ENCODE results near the gene PGAM2. TPM values are rescaled to one million over a fixed set of nuclear protein-coding genes. Genes with fewer than 3 reads are reported as not detected.

The PGAM2 gene
- total RNA-seq, 1 experiment from 2014 or later = 2.4 TPM

DNA sequence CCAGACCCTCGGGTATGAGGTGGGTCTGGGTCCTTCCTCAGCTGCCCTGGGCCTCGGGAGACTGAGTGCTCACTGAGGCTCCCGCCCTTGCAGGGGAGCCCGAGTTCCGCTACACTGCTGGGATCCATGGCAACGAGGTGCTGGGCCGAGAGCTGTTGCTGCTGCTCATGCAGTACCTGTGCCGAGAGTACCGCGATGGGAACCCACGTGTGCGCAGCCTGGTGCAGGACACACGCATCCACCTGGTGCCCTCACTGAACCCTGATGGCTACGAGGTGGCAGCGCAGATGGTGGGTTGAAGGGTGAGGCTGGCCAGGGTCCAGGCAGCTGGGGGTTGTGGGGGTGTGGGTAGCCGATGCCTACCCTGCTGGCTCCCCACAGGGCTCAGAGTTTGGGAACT lies 46.4 kb upstream of the PGAM2 start:
- DNase-seq (ENCODE audit: low spot score) (no peak), ATAC-seq (no peak)
- no peak for TF ChIP-seq NR3C1 (CRISPR knock-in tag; conservative IDR thresholded peaks at IDR 0.05; ENCODE audit: low read depth)
- TF ChIP-seq PRRX2 (CRISPR knock-in tag; IDR thresholded peaks at IDR 0.05) = no peak
- no peak for TF ChIP-seq ZNF219 (CRISPR knock-in tag; IDR thresholded peaks at IDR 0.05; ENCODE audit: borderline replicate concordance)
- TF ChIP-seq, protein P1, sequence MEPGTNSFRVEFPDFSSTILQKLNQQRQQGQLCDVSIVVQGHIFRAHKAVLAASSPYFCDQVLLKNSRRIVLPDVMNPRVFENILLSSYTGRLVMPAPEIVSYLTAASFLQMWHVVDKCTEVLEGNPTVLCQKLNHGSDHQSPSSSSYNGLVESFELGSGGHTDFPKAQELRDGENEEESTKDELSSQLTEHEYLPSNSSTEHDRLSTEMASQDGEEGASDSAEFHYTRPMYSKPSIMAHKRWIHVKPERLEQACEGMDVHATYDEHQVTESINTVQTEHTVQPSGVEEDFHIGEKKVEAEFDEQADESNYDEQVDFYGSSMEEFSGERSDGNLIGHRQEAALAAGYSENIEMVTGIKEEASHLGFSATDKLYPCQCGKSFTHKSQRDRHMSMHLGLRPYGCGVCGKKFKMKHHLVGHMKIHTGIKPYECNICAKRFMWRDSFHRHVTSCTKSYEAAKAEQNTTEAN (CRISPR knock-in tag; IDR thresholded peaks at IDR 0.05) = no peak
- no peak for TF ChIP-seq TP53 (CRISPR knock-in tag; IDR thresholded peaks at IDR 0.05)
- ChIA-PET POLR2A (interaction anchor here (0.6 to 1.5 kb wide), 2 partner anchors 46 to 318 kb away, joined by 3 read pairs; no protein-coding TSS in a partner anchor), CTCF (interaction anchor here (2.0 kb wide), 1 partner anchor 11 kb away, joined by 13 read pairs; the partner anchor contains the start of gene POLD2)
- peaks cover 17% of the 10 kb centered on the region for H3K36me3 Mint-ChIP-seq
- H3K4me1 Mint-ChIP-seq = 0 out of 2 replicates have a peak, but pooled peaks cover 2% of the 10 kb centered on the region
- no peak overlapping the region; the same call in 1 of the 2 replicates for H3K27ac Mint-ChIP-seq
- H3K9me3 Mint-ChIP-seq = no peaks in the 10 kb centered on the region
- no peaks in the 10 kb centered on the region for H3K27me3 Mint-ChIP-seq (ENCODE audit: low read depth)
- H3K4me3 Mint-ChIP-seq = no peak overlapping the region

DNA sequence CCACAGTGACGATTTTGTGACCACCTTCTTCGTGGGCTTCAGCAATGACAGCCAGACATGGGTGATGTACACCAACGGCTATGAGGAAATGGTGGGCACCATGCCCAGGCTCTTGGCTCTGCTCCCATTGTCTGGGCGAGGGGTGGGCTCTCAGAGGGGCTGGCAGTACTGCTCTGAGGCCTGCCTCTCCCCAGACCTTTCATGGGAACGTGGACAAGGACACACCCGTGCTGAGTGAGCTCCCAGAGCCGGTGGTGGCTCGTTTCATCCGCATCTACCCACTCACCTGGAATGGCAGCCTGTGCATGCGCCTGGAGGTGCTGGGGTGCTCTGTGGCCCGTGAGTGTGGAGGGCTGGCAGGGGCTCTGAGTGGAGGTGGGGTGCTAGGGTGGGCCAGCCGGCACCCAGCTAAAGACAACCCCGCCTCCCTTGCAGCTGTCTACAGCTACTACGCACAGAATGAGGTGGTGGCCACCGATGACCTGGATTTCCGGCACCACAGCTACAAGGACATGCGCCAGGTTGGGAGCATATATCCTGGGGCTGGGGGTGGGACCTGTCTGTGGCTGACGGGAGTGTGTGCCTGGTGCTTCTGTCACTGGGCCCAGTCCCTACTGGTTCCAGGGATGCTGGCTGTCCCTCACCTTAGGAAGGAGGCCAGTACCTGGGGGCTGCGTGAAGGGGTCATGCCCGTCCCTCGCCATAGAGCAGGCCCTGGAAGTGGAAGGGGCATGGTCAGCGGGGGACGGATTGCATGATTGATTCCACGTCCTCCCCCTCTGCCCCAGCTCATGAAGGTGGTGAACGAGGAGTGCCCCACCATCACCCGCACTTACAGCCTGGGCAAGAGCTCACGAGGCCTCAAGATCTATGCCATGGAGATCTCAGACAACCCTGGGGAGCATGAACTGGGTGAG lies 45.6 kb upstream of the PGAM2 start:
- POLR2A ChIA-PET = interaction anchor here (1.5 kb wide), 1 partner anchor 45 kb away, joined by 3 read pairs; no protein-coding TSS in a partner anchor
- Mint-ChIP-seq H3K36me3 (peaks cover 19% of the 10 kb centered on the region), H3K27me3 (ENCODE audit: low read depth) (no peaks in the 10 kb centered on the region), H3K9me3 (no peaks in the 10 kb centered on the region), H3K4me1 (peaks cover 2% of the 10 kb centered on the region; the same call in 1 of the 2 replicates), H3K4me3 (no peak overlapping the region), H3K27ac (no peak overlapping the region)
- CTCF ChIA-PET = interaction anchor here (0.6 to 2.0 kb wide), 3 partner anchors 12 to 232 kb away, joined by 3 to 13 read pairs (median 3); partner anchors contain the start of gene POLD2
- ATAC-seq = no peak
- no peak for DNase-seq (ENCODE audit: low spot score)
- TF ChIP-seq CBFB (CRISPR knock-in tag; IDR thresholded peaks at IDR 0.05; ENCODE audit: low read depth) (no peak), ZNF671 (CRISPR knock-in tag; IDR thresholded peaks at IDR 0.05) (no peak), GRHL2 (CRISPR knock-in tag; IDR thresholded peaks at IDR 0.05; ENCODE audit: insufficient replicate concordance, severe bottlenecking) (no peak), OVOL2 (CRISPR knock-in tag; IDR thresholded peaks at IDR 0.05; ENCODE audit: borderline replicate concordance) (no peak), TEAD4 (CRISPR knock-in tag; IDR thresholded peaks at IDR 0.05) (no peak)

DNA sequence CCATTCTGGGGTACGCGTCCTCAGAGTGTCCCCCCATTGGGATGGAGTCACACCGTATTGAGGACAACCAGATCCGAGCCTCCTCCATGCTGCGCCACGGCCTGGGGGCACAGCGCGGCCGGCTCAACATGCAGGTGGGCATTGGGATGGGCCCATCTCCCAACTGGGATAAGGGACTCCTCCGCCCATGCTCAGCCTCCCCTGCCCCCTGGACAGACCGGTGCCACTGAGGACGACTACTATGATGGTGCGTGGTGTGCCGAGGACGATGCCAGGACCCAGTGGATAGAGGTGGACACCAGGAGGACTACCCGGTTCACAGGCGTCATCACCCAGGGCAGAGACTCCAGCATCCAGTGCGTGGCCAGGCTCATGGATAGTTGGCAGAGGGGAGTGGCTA lies 44.6 kb upstream of the PGAM2 start:
- Mint-ChIP-seq H3K4me1 (peaks cover 10% of the 10 kb centered on the region), H3K27ac (no peak overlapping the region), H3K4me3 (no peak overlapping the region), H3K36me3 (peaks cover 13% of the 10 kb centered on the region), H3K27me3 (ENCODE audit: low read depth) (peaks cover 7% of the 10 kb centered on the region; the same call in 1 of the 2 replicates), H3K9me3 (no peaks in the 10 kb centered on the region)
- ChIA-PET CTCF (interaction anchor here (0.6 to 1.3 kb wide), 2 partner anchors 13 to 233 kb away, joined by 3 read pairs; no protein-coding TSS in a partner anchor), POLR2A (no interaction called here)
- ATAC-seq (no peak), DNase-seq (ENCODE audit: low spot score) (no peak)
- TF ChIP-seq RORB (CRISPR knock-in tag; IDR thresholded peaks at IDR 0.05) = no peak
- TF ChIP-seq ZNF219 (CRISPR knock-in tag; IDR thresholded peaks at IDR 0.05; ENCODE audit: borderline replicate concordance) = no peak
- TF ChIP-seq CREM (CRISPR knock-in tag; IDR thresholded peaks at IDR 0.05) = no peak
- TF ChIP-seq, protein P2, sequence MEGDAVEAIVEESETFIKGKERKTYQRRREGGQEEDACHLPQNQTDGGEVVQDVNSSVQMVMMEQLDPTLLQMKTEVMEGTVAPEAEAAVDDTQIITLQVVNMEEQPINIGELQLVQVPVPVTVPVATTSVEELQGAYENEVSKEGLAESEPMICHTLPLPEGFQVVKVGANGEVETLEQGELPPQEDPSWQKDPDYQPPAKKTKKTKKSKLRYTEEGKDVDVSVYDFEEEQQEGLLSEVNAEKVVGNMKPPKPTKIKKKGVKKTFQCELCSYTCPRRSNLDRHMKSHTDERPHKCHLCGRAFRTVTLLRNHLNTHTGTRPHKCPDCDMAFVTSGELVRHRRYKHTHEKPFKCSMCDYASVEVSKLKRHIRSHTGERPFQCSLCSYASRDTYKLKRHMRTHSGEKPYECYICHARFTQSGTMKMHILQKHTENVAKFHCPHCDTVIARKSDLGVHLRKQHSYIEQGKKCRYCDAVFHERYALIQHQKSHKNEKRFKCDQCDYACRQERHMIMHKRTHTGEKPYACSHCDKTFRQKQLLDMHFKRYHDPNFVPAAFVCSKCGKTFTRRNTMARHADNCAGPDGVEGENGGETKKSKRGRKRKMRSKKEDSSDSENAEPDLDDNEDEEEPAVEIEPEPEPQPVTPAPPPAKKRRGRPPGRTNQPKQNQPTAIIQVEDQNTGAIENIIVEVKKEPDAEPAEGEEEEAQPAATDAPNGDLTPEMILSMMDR (IDR thresholded peaks at IDR 0.05) = no peak
- TF ChIP-seq, protein P3, sequence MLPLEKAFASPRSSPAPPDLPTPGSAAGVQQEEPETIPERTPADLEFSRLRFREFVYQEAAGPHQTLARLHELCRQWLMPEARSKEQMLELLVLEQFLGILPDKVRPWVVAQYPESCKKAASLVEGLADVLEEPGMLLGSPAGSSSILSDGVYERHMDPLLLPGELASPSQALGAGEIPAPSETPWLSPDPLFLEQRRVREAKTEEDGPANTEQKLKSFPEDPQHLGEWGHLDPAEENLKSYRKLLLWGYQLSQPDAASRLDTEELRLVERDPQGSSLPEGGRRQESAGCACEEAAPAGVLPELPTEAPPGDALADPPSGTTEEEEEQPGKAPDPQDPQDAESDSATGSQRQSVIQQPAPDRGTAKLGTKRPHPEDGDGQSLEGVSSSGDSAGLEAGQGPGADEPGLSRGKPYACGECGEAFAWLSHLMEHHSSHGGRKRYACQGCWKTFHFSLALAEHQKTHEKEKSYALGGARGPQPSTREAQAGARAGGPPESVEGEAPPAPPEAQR (CRISPR knock-in tag; IDR thresholded peaks at IDR 0.05) = no peak
- no peak for TF ChIP-seq GRHL2 (CRISPR knock-in tag; IDR thresholded peaks at IDR 0.05; ENCODE audit: insufficient replicate concordance, severe bottlenecking)
- TF ChIP-seq, protein P4, sequence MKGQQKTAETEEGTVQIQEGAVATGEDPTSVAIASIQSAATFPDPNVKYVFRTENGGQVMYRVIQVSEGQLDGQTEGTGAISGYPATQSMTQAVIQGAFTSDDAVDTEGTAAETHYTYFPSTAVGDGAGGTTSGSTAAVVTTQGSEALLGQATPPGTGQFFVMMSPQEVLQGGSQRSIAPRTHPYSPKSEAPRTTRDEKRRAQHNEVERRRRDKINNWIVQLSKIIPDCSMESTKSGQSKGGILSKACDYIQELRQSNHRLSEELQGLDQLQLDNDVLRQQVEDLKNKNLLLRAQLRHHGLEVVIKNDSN (CRISPR knock-in tag; IDR thresholded peaks at IDR 0.05) = no peak
- TF ChIP-seq NR1H2 (CRISPR knock-in tag; IDR thresholded peaks at IDR 0.05) = no peak
- TF ChIP-seq ZNF263 (CRISPR knock-in tag; IDR thresholded peaks at IDR 0.05; ENCODE audit: low read depth) = no peak
- TF ChIP-seq GTF2I (CRISPR knock-in tag; conservative IDR thresholded peaks at IDR 0.05) = no peak
- TF ChIP-seq, protein P5, sequence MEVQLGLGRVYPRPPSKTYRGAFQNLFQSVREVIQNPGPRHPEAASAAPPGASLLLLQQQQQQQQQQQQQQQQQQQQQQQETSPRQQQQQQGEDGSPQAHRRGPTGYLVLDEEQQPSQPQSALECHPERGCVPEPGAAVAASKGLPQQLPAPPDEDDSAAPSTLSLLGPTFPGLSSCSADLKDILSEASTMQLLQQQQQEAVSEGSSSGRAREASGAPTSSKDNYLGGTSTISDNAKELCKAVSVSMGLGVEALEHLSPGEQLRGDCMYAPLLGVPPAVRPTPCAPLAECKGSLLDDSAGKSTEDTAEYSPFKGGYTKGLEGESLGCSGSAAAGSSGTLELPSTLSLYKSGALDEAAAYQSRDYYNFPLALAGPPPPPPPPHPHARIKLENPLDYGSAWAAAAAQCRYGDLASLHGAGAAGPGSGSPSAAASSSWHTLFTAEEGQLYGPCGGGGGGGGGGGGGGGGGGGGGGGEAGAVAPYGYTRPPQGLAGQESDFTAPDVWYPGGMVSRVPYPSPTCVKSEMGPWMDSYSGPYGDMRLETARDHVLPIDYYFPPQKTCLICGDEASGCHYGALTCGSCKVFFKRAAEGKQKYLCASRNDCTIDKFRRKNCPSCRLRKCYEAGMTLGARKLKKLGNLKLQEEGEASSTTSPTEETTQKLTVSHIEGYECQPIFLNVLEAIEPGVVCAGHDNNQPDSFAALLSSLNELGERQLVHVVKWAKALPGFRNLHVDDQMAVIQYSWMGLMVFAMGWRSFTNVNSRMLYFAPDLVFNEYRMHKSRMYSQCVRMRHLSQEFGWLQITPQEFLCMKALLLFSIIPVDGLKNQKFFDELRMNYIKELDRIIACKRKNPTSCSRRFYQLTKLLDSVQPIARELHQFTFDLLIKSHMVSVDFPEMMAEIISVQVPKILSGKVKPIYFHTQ (CRISPR knock-in tag; IDR thresholded peaks at IDR 0.05) = no peak

Measured in WTC11 (cell line).